K562 (cell line): Measurements from ENCODE around the gene EPB41L1. TPM values are rescaled to one million over a fixed set of nuclear protein-coding genes. Genes with fewer than 3 reads are reported as not detected.

Experiments
- ATAC-seq: fragments of 200-7000 bp; cut with Tn5 transposase; 3 replicates; pipeline ENCODE4 v1.9.1; 2020; ENCODE audit warnings: moderate library complexity
- BruUV-seq: library from RNA; stranded (reverse); fragments of 400-500 nt; replicated peaks from 2 replicates; lab custom pipeline; 2021; lab: Mats Ljungman, UMichigan
- CTCF ChIA-PET: fragments of 300-600 bp; formaldehyde crosslinking; extraction: SDS; loops from one replicate; lab custom pipeline; 2021; ENCODE audit warnings: low intra/inter-chr PET ratio; lab: Yijun Ruan, JAX
- POLR2A ChIA-PET: fragments of 300-600, 350-650 bp; sonication (Branson Sonifier 250); formaldehyde crosslinking; extraction: SDS; loops from one replicate; lab custom pipeline; 2021; ENCODE audit warnings: antibody characterized with exemption, inconsistent platforms; lab: Yijun Ruan, JAX
- DNase-seq, 4 experiments: peaks; one replicate each; pipeline versions ENCODE4 v3.0.0 to v3.0.0-alpha.2; 2011 to 2018; ENCODE audit warnings: low spot score in 3 of 4, mixed read lengths in 3 of 4; ENCODE audit errors: extremely low read depth in 1 of 4
- FAIRE-seq: peaks from 2 replicates; lab custom pipeline; 2011; peaks lifted over from hg19 to GRCh38; lab: Jason Lieb, UNC
- H2AFZ ChIP-seq: 2 replicates; pipeline ENCODE4 v1.6.0; 2011; ENCODE audit warnings: low read depth, low read length, control low read depth, inconsistent platforms
- H3K27ac ChIP-seq: fragments of 200-600 bp; 3 replicates; pipeline ENCODE4 v1.8.0; 2011; ENCODE audit warnings: low read depth, mild to moderate bottlenecking, control low read depth, inconsistent platforms, low read length, moderate library complexity, mixed read lengths; ENCODE audit errors: extremely low read depth
- H3K27me3 ChIP-seq, 2 experiments: fragments of 300-600 bp in 1 of 2; 2 replicates in 1 of 2; 3 replicates in 1 of 2; pipeline versions ENCODE4 v1.6.0 to v1.8.0; 2011; ENCODE audit warnings: inconsistent platforms in 2 of 2, low read length in 2 of 2, mild to moderate bottlenecking in 1 of 2, mixed read lengths in 1 of 2, moderate library complexity in 1 of 2; ENCODE audit not compliant: control insufficient read depth in 2 of 2, insufficient read depth in 2 of 2
- H3K36me3 ChIP-seq: fragments of 300-600 bp; 3 replicates; pipeline ENCODE4 v1.8.0; 2011; ENCODE audit warnings: mild to moderate bottlenecking, low read length, inconsistent platforms; ENCODE audit not compliant: control insufficient read depth, insufficient read depth
- H3K4me1 ChIP-seq, 2 experiments: fragments of 200-600 bp in 1 of 2; replicated peaks in 1 of 2; 2 replicates in 1 of 2; 3 replicates in 1 of 2; pipeline versions ENCODE4 v1.5.1 to v1.8.0; 2011; ENCODE audit warnings: inconsistent platforms in 2 of 2, low read length in 2 of 2, mild to moderate bottlenecking in 1 of 2, mixed read lengths in 1 of 2, moderate library complexity in 1 of 2; ENCODE audit not compliant: control insufficient read depth in 2 of 2, insufficient read depth in 2 of 2
- H3K4me2 ChIP-seq: 2 replicates; pipeline ENCODE4 v1.6.1; 2011; ENCODE audit warnings: low read length, control low read depth, inconsistent platforms, mixed read lengths; ENCODE audit not compliant: insufficient read depth
- H3K4me3 ChIP-seq: fragments of 200-600 bp; sonication (generic), shearing (Covaris generic); 2 replicates; pipeline ENCODE4 v1.5.1; 2016; ENCODE audit warnings: control low read depth, inconsistent platforms
- H3K79me2 ChIP-seq: fragments of 200-600 bp; 3 replicates; pipeline ENCODE4 v1.8.0; 2011; ENCODE audit warnings: low read length, inconsistent platforms; ENCODE audit not compliant: control insufficient read depth, insufficient read depth
- H3K9ac ChIP-seq, 2 experiments: 2 replicates each; pipeline versions ENCODE4 v1.6.0 to v1.6.1; 2011; ENCODE audit warnings: low read depth in 2 of 2, low read length in 2 of 2, control low read depth in 1 of 2, inconsistent platforms in 1 of 2, mild to moderate bottlenecking in 1 of 2, mixed read lengths in 1 of 2; ENCODE audit not compliant: insufficient read depth in 1 of 2
- H3K9me1 ChIP-seq: one replicate; pipeline ENCODE4 v1.6.0; 2011; ENCODE audit warnings: inconsistent platforms, mild to moderate bottlenecking, low read length, moderate library complexity; ENCODE audit not compliant: control insufficient read depth, insufficient read depth
- H3K9me3 ChIP-seq: replicated peaks from 2 replicates; pipeline ENCODE4 v1.5.1; 2011; ENCODE audit warnings: low read depth, low read length, inconsistent platforms; ENCODE audit not compliant: control insufficient read depth, insufficient read depth
- H4K20me1 ChIP-seq: replicated peaks from 2 replicates; pipeline ENCODE4 v1.6.1; 2011; ENCODE audit warnings: low read length, inconsistent platforms, mixed read lengths; ENCODE audit not compliant: control insufficient read depth, insufficient read depth
- CBFA2T2 ChIP-seq: fragments of 450-650 bp; conservative IDR thresholded peaks from 2 replicates; pipeline ENCODE4 v1.6.1; 2017; ENCODE audit warnings: mild to moderate bottlenecking
- NR2C1 ChIP-seq, 2 experiments: fragments of 450-650 bp; IDR thresholded peaks; 2 replicates each; pipeline ENCODE4 v1.6.1; 2017; ENCODE audit warnings: mild to moderate bottlenecking in 2 of 2, antibody characterized with exemption in 1 of 2, inconsistent platforms in 1 of 2, missing compliant biosample characterization in 1 of 2, missing genetic modification characterization in 1 of 2
- RFX1 ChIP-seq: fragments of 450-650 bp; IDR thresholded peaks from 2 replicates; pipeline ENCODE4 v1.6.1; 2016; ENCODE audit warnings: mild to moderate bottlenecking, moderate library complexity
- ZNF121 ChIP-seq: sonication (generic); formaldehyde crosslinking; conservative IDR thresholded peaks from 2 replicates; pipeline ENCODE4 v1.8.0; 2022; ENCODE audit warnings: missing genetic modification reagents
- WGBS: fragments of 100-300 bp; shearing (Covaris generic); methylation state at CpG from one replicate; pipeline ENCODE4 v1.1.6; 2016; ENCODE audit warnings: low coverage, mixed read lengths; ENCODE audit not compliant: insufficient coverage; ENCODE audit errors: missing lambda C conversion rate; 5-methylcytosine and 5-hydroxymethylcytosine counted together
- in situ Hi-C: fragments of 300-500 bp; cut with MboI; formaldehyde crosslinking; loops from 4 replicates; pipeline ENCODE4 v1.15.0; 2018; ENCODE audit warnings: inconsistent platforms, mixed read lengths
- intact Hi-C: fragments of 100-400 bp; cut with micrococcal nuclease; formaldehyde crosslinking; loops from 2 replicates; pipeline ENCODE4 v1.14.2; 2022
- polyA plus RNA-seq, 8 experiments: library from polyadenylated mRNA; depleted of rRNA in 4 of 8; stranded (reverse) in 5 of 8; unstranded in 3 of 8; fragments of >200 nt; fragmentation: Nextera tagmentation in 2 of 8; fragmentation: Illumina TruSeq in 1 of 8; extraction: Ambion mirVana in 2 of 8; extraction: Trizol in 1 of 8; gene quantifications; 2 replicates each; pipeline versions ENCODE4 v1.2.1 to v1.2.3, GENCODE V29; 2011 to 2014; ENCODE audit warnings: inconsistent platforms in 1 of 8, missing spikeins in 1 of 8
- total RNA-seq, 7 experiments: library from RNA; depleted of rRNA in 6 of 7; stranded (reverse); fragments of >200 nt in 6 of 7; fragmentation: Illumina TruSeq in 2 of 7; extraction: Trizol in 2 of 7; gene quantifications; 2 replicates each; pipeline versions ENCODE4 v1.2.1 to v1.2.3, GENCODE V29; 2011 to 2021; ENCODE audit warnings: low replicate concordance in 1 of 7

Gene EPB41L1
- total and polyA plus RNA-seq, 9 of the 15 experiments (the other 6 are each of a cell fraction or from before 2014, with no cell fraction given) = 0.11 to 4.3 (median 1.3) TPM

DNA sequence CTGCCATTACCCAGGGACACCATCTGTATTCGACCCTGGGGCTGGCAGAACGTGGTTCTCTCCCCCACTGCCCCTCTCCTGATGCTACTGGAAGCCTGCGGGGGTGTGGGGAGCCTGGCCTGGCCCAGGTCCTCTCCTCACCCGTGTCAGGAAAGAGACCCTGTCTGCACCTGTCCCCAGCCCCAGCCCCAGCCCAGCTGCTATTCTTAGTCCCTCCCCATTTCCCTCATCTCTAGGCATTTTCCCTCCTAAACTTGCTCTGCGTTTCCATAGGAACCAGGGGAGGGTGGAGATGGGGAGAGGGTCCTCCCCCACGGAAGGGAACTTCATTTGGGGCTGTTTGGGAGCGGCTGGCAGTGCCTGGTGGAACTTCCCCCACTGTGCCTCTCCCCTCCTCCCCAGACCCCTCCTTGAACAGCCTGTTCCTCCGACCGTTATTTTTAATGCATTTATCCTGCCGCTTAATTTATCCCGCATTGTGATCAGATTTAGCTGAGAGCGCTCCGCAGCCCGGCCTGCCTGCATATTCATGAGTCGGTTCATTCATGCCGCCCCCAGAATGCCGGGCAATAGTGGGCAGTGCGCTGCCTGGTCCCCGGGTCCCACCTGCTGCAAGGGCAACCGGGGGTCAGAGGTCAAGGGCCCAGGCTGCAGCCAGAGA, 119.8 kb downstream of the EPB41L1 start:
- POLR2A ChIA-PET = interaction anchor here (0.5 to 1.5 kb wide), 6 partner anchors 9 to 85 kb away, joined by 3 to 5 read pairs (median 4); no protein-coding TSS in a partner anchor
- ATAC-seq (no peak), FAIRE-seq (no peak), DNase-seq (no peak)
- Histone ChIP-seq H3K4me2 (no peak overlapping the region), H3K36me3 (no peaks in the 10 kb centered on the region), H3K9me1 (no peaks in the 10 kb centered on the region), H3K4me3 (no peak overlapping the region), H3K79me2 (no peaks in the 10 kb centered on the region), H3K27me3 (peaks cover 21 to 65% of the 10 kb centered on the region in 2 experiments; a peak in 4 of 5 replicates), H3K4me1 (peaks cover 0 to 3% of the 10 kb centered on the region in 2 experiments; a peak in 1 of 5 replicates), H2AFZ (no peak overlapping the region), H3K9me3 (no peaks in the 10 kb centered on the region), H3K9ac (no peak overlapping the region), H4K20me1 (0 out of 2 replicates have a peak, but pooled peaks cover 10% of the 10 kb centered on the region), H3K27ac (no peak overlapping the region)
- no peak; the same call in 1 of the 2 replicates for TF ChIP-seq NR2C1 (IDR thresholded peaks at IDR 0.05)
- peak; percentile 38; the same call in 1 of the 2 replicates for TF ChIP-seq NR2C1 (tag; IDR thresholded peaks at IDR 0.05)
- TF ChIP-seq RFX1 = peak; percentile 56
- no peak for TF ChIP-seq CBFA2T2
- 0 out of 2 replicates have a peak, but pooled peaks have one; percentile 3 for TF ChIP-seq ZNF121 (CRISPR knock-in tag)
- BruUV-seq = no TSS peak
- in situ Hi-C loops = no loop called here
- CTCF ChIA-PET = interaction anchor here (0.6 kb wide), 1 partner anchor 43 kb away, joined by 4 read pairs; no protein-coding TSS in a partner anchor
- intact Hi-C loops = no loop called here
- 11% methylated on average over 18 of the region's 20 CpGs for WGBS
